AG09309 (cell line): Measurements from ENCODE around the gene PXMP4.
A peak's percentile ranks its signal among the peaks of the same experiment; 100 is the strongest.

ENCODE experiments used
- DNase-seq: peaks from one replicate; pipeline ENCODE4 v3.0.0-alpha.2; 2010; ENCODE audit warnings: low read depth
- H3K4me3 ChIP-seq: 2 replicates; pipeline ENCODE4 v1.5.1; 2011; ENCODE audit warnings: mild to moderate bottlenecking, low read depth, low read length, moderate library complexity; ENCODE audit not compliant: control insufficient read depth
- TF ChIP-seq, protein P1 (sequence below): IDR thresholded peaks from 2 replicates; pipeline ENCODE4 v1.5.1; 2011; ENCODE audit warnings: mild to moderate bottlenecking, low read depth, low read length, inconsistent platforms; ENCODE audit not compliant: insufficient read depth, control insufficient read depth; ENCODE audit errors: missing control alignments

PXMP4 gene

DNA sequence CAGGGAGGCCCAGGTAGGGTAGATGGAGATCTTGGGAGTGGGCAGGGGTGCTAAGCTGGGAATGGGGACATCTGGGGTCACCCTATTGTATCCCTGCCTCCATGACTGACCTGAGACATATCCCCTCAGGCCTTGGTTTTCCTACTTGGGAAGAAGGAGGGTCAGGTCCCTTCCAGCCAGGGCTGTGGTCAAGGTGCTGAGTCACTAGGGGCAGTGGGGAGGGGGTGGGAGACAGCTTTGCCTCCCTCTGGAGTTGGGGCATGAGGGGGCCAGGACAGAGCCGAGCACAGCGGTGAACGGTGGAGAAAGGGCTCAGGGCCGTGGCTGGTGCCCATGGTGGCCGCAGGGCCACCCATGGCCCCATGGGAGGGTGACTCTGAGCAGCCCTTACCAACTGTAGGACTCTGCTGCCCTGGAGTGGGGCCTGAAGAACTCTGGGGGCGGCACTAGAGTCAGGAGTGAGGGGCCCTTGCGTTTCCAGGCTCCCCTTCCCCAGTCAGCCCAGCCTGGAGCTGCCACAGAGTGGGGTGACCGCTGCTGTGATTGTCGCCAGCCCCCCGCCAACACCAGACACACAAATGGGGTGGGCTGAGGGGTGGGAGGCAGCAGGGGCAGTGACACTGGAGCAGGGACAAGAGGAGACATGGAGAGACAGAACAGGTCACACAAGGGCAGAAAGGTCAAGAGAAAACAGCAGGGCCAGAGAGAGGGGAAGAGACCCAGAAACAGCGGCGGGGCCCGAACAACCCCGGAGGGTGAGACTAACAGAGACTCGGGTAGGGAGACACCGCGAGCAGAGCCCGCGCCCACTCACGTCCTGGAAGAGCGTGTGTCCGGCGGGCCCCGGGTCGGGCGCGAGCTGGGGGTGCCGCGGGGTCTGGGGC is 46.5 kb downstream of the PXMP4 start:
- TF ChIP-seq, protein P1, sequence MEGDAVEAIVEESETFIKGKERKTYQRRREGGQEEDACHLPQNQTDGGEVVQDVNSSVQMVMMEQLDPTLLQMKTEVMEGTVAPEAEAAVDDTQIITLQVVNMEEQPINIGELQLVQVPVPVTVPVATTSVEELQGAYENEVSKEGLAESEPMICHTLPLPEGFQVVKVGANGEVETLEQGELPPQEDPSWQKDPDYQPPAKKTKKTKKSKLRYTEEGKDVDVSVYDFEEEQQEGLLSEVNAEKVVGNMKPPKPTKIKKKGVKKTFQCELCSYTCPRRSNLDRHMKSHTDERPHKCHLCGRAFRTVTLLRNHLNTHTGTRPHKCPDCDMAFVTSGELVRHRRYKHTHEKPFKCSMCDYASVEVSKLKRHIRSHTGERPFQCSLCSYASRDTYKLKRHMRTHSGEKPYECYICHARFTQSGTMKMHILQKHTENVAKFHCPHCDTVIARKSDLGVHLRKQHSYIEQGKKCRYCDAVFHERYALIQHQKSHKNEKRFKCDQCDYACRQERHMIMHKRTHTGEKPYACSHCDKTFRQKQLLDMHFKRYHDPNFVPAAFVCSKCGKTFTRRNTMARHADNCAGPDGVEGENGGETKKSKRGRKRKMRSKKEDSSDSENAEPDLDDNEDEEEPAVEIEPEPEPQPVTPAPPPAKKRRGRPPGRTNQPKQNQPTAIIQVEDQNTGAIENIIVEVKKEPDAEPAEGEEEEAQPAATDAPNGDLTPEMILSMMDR: no peak
- DNase-seq: no peak
- H3K4me3 ChIP-seq: peak overlapping the region; percentile 76

DNA sequence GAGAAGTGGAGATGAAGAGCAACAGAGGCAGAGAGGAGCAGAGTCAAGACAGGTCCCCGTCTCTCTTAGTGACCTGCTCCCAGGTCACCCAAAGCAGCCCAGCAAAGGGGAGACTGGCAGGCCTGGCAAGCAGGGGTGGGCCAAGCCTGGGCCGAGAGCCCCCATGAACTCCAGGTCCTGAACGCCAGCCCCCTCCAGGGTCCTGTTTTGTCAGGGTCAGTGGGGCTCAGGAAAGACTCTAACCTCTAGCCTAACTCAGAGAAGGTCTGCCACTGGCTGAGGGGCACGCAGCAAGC is 47.0 kb downstream of the PXMP4 start:
- TF ChIP-seq, protein P1: no peak
- peak overlapping the region; percentile 76 for H3K4me3 ChIP-seq
- no peak for DNase-seq

DNA sequence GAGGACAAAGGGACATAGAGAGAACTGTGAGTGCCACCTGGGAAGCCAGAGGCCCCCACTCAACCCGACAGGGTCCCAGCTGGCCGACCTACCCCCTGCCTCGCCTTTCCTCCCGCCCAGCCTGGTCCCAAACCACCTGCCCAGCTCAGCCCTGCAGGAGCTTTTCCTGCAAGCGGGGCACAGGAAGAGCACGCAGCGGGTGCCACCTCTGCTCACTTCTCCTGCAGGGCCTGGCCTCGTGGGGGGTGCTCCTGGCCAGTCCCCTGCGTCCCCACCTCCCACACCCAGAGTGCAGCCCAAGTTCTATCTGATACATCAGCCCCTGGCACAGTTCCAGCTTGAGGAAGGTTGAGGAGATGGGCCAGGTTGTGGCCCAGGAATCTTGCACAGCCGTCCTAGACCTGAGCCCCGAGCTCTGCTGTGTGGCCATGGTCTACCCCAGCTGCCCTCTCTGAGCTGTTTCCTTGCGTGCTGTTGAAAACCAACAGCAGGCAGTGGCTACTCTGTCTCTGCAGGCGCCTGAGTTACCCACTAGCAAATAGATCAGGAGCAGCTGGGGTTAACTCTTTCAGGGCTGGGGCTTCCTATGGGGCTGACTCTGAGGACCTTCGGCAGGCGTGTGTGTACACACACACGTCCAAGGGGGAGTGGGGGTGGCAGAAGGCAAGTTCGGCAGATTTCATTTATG is 47.5 kb downstream of the PXMP4 start:
- H3K4me3 ChIP-seq: peak overlapping the region; percentile 76
- DNase-seq: no peak

DNA sequence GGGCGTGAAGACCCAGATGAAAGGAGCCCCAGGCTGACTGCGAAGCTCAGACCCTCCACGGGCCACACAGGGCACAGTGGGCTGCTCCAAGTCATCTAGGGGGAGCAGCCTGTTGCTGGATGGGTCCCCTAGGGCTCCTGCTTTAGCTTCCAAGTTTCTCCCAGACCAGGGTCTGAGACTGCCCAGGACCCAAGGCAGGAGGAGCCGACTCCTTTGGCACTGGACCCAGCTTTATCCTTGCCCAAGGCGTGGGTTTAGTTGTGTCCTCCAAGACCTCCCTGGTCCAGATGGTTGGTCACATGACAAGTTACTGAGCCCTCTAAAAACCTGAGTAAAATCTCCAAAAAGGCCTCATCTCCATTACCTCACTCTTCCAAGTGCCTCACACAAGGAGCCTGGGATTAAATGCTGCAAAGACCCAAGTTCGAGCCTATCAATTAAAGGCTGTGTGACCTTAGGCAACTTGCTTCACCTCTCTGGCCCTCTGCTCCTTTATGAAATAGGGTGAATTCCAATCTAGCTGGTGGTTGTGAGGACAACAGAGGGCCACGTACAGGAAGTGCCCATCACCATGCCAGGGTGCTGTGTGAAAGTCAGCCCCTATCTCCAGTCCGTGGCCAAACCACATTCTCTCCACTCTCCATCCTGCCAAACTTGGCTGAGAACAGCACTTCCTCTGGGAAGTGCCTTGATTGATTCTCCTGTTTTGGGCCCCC is 48.4 kb downstream of the PXMP4 start:
- no peak overlapping the region for H3K4me3 ChIP-seq
- DNase-seq: no peak
- TF ChIP-seq, protein P1: no peak

More for the DNA sequence above, 47.5 kb downstream of the PXMP4 start:
- TF ChIP-seq, protein P1: no peak

DNA sequence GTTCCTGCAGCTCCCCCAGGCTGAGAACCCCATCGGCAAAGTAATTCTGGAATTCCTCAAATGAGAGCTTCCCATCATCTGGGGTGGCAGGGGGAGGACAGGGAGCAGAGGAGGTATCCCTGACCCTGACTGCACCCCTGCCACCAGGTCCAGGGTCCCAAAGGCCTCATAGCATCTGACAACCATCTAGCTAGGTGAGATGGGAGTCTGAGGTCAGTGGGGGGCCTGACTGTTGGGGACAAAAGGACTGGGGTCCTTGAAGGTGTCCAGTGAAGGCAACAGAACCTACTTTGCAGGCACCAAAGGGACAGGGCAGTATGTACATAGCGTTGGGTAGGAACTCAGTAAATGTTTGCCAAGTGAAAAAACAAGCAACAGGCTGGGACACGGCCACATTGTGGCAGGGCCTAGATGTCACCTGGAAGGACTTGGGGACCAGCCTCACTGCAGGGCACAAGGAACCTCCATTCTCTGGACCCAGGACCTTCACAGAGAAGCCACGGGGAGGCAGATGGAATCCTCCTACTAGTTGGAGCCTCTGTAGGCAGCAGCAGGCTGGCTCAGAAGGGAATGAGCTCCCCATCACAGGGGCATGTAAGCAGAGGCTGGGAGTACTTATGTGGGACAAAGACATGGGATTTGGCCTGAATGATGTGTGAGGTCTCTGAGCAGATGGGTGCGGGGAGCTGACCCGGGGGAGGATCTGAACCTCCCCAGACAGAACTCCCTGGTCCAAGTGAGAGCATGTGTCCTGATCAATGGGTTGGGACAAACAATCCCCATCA is 49.2 kb downstream of the PXMP4 start:
- DNase-seq: no peak
- TF ChIP-seq, protein P1: no peak
- H3K4me3 ChIP-seq: no peak overlapping the region
